Prostate gland (tissue), 2 donors: ENCODE results near the gene HRH4.

ENCODE experiments used
- CTCF ChIP-seq, 4 experiments: fragments of 200-600 bp in 2 of 4; fragments of 450-650 bp in 2 of 4; sonication (generic) in 2 of 4; IDR thresholded peaks; 1 replicate in 3 of 4; 2 replicates in 1 of 4; pipeline ENCODE4 v1.5.1; 2016 to 2019; ENCODE audit warnings: antibody characterized with exemption in 4 of 4, mild to moderate bottlenecking in 2 of 4, moderate library complexity in 2 of 4
- POLR2A ChIP-seq: fragments of 450-650 bp; IDR thresholded peaks from one replicate; pipeline ENCODE4 v1.6.1; 2016; ENCODE audit warnings: antibody characterized with exemption, mild to moderate bottlenecking
- POLR2AphosphoS5 ChIP-seq: sonication (generic); formaldehyde crosslinking; IDR thresholded peaks from one replicate; pipeline ENCODE4 v1.6.1; 2017; ENCODE audit warnings: antibody characterized with exemption

GRCh38 chr18:24494586-24494985 lies 34.1 kb downstream of the HRH4 start:
- TF ChIP-seq CTCF (IDR thresholded peaks at IDR 0.05) (no peak), POLR2AphosphoS5 (no peak), POLR2A (no peak)
